ENCODE measurements around the gene PITPNC1. TPM values are rescaled to one million over a fixed set of nuclear protein-coding genes. Genes with fewer than 3 reads are reported as not detected.

The PITPNC1 gene
- total and polyA plus RNA-seq, 2 of the 13 experiments (the other 11 are each of a cell fraction or from before 2014, with no cell fraction given): 4.1 to 5.7 TPM

- TF ChIP-seq ZNF790 (CRISPR knock-in tag; IDR thresholded peaks at IDR 0.05; ENCODE audit: borderline replicate concordance) (no peak), HOXD1 (CRISPR knock-in tag; IDR thresholded peaks at IDR 0.05) (no peak), TSC22D2 (CRISPR knock-in tag; IDR thresholded peaks at IDR 0.05; ENCODE audit: borderline replicate concordance) (no peak), HBP1 (CRISPR knock-in tag; IDR thresholded peaks at IDR 0.05; ENCODE audit: low read depth) (no peak), ISX (CRISPR knock-in tag; conservative IDR thresholded peaks at IDR 0.05) (no peak), KDM1A (CRISPR knock-in tag; IDR thresholded peaks at IDR 0.05) (peak; percentile 15; the same call in 1 of the 2 replicates), ZNF34 (CRISPR knock-in tag; IDR thresholded peaks at IDR 0.05; ENCODE audit: borderline replicate concordance) (0 out of 2 replicates have a peak, but pooled peaks have one; percentile 41), SOX6 (IDR thresholded peaks at IDR 0.05) (no peak), SOX6 (CRISPR knock-in tag; IDR thresholded peaks at IDR 0.05) (no peak), PAF1 (CRISPR knock-in tag; IDR thresholded peaks at IDR 0.05) (no peak), ZC3H4 (CRISPR knock-in tag; IDR thresholded peaks at IDR 0.05; ENCODE audit: borderline replicate concordance) (no peak), FOXK1 (CRISPR knock-in tag; IDR thresholded peaks at IDR 0.05; ENCODE audit: borderline replicate concordance, low read depth) (no peak), HHEX (CRISPR knock-in tag; IDR thresholded peaks at IDR 0.05) (no peak), ZNF607 (CRISPR knock-in tag; IDR thresholded peaks at IDR 0.05; ENCODE audit: borderline replicate concordance) (no peak), ZNF281 (CRISPR knock-in tag; IDR thresholded peaks at IDR 0.05; ENCODE audit: borderline replicate concordance) (no peak), ZNF235 (CRISPR knock-in tag; IDR thresholded peaks at IDR 0.05; ENCODE audit: borderline replicate concordance) (no peak), RBM39 (IDR thresholded peaks at IDR 0.05; ENCODE audit: low read depth, low read length, poor library complexity, severe bottlenecking) (peak; percentile 39), AGO2 (optimal IDR thresholded peaks at IDR 0.05; ENCODE audit: low read depth, low read length) (no peak), ARNT2 (CRISPR knock-in tag; IDR thresholded peaks at IDR 0.05; ENCODE audit: low read depth) (no peak; the same call in 1 of the 2 replicates), GATAD1 (CRISPR knock-in tag; IDR thresholded peaks at IDR 0.05) (no peak; the same call in 1 of the 2 replicates), ZIK1 (CRISPR knock-in tag; IDR thresholded peaks at IDR 0.05; ENCODE audit: borderline replicate concordance, low read depth) (peak; percentile 49; the same call in 1 of the 2 replicates), TBL1XR1 (IDR thresholded peaks at IDR 0.05; ENCODE audit: borderline replicate concordance, low read length, partially characterized antibody) (no peak), SMAD3 (CRISPR knock-in tag; IDR thresholded peaks at IDR 0.05) (no peak), ZC3H13 (CRISPR knock-in tag; IDR thresholded peaks at IDR 0.05) (no peak), FOXP4 (CRISPR knock-in tag; IDR thresholded peaks at IDR 0.05) (no peak)
These were observed at the start of gene PITPNC1 (continued) for GRCh38 chr17:67376737-67377487.
